Activated gamma-delta T cell (primary cell): Measurements from ENCODE around the gene PRL.

ENCODE experiments used
- DNase-seq: peaks from one replicate; lab custom pipeline; 2025; lab: John Stamatoyannopoulos, UW

The PRL gene

GRCh38 chr6:22295145-22295544 is 1.7 kb downstream of the PRL start:
- DNase-seq: no peak

GRCh38 chr6:22294301-22294700 is 2.5 kb downstream of the PRL start:
- DNase-seq: no peak

GRCh38 chr6:22290045-22290444 is 6.8 kb downstream of the PRL start:
- DNase-seq: no peak

- no peak for DNase-seq
These were observed 8.1 kb downstream of the PRL start for GRCh38 chr6:22288721-22289120.

GRCh38 chr6:22284666-22285065 is 12.2 kb downstream of the PRL start:
- no peak for DNase-seq

GRCh38 chr6:22281341-22282085 is 15.3 kb downstream of the PRL start:
- DNase-seq: no peak

- no peak for DNase-seq
These were observed 17.4 kb downstream of the PRL start for GRCh38 chr6:22279427-22279826.

GRCh38 chr6:22271081-22271480 is 25.8 kb downstream of the PRL start:
- DNase-seq: no peak

- no peak for DNase-seq
These were observed 33.1 kb downstream of the PRL start for GRCh38 chr6:22263748-22264147.

- no peak for DNase-seq
These were observed 42.0 kb downstream of the PRL start for GRCh38 chr6:22254886-22255285.

- no peak for DNase-seq
These were observed 42.7 kb downstream of the PRL start for GRCh38 chr6:22253955-22254655.

GRCh38 chr6:22251348-22251747 is 45.5 kb downstream of the PRL start:
- no peak for DNase-seq

- DNase-seq: no peak
These were observed 46.4 kb downstream of the PRL start for GRCh38 chr6:22250486-22250885.

- DNase-seq: no peak
These were observed 47.0 kb downstream of the PRL start for GRCh38 chr6:22249711-22250350.

- DNase-seq: no peak
These were observed 48.1 kb downstream of the PRL start for GRCh38 chr6:22248513-22249308.

GRCh38 chr6:22247916-22248482 is 48.8 kb downstream of the PRL start:
- no peak for DNase-seq

- DNase-seq: no peak
These were observed 56.8 kb downstream of the PRL start for GRCh38 chr6:22240025-22240424.

GRCh38 chr6:22239261-22239921 is 57.4 kb downstream of the PRL start:
- no peak for DNase-seq

GRCh38 chr6:22238861-22239260 is 58.0 kb downstream of the PRL start:
- DNase-seq: no peak

GRCh38 chr6:22237526-22237925 is 59.3 kb downstream of the PRL start:
- no peak for DNase-seq
